Stimulated activated CD4-positive, alpha-beta T cell treated with anti-CD3 and anti-CD28 coated beads, Interleukin-12 subunit alpha, Interleukin-12 subunit beta, amount 100 ng/mL, for 24 hours (primary cell): ENCODE data around the gene MICA.

Experiments used
- DNase-seq, 2 experiments: peaks; one replicate each; pipeline ENCODE4 v3.0.0-alpha.2; 2020; ENCODE audit warnings: low read depth in 2 of 2

The MICA gene

GRCh38 chr6:31460361-31461025 lies 57.1 kb downstream of the MICA start:
- DNase-seq, result no peak

- DNase-seq, result no peak
These were observed 58.9 kb downstream of the MICA start for GRCh38 chr6:31462026-31462963.

GRCh38 chr6:31462964-31463870 lies 59.8 kb downstream of the MICA start:
- peak; percentile 82 to 87 for DNase-seq

- DNase-seq, result no peak
These were observed 61.1 kb downstream of the MICA start for GRCh38 chr6:31464252-31465184.
